Dermis blood vessel endothelial cell (primary cell): ENCODE results near the gene INTS14. TPM values are rescaled to one million over a fixed set of nuclear protein-coding genes. Genes with fewer than 3 reads are reported as not detected.

Experiments
- DNase-seq: peaks from one replicate; pipeline ENCODE4 v3.0.0; 2010
- total RNA-seq: library from RNA; depleted of rRNA; stranded (reverse); fragments of >200 nt; gene quantifications from 2 replicates; pipeline ENCODE4 v1.2.3, GENCODE V29; 2014

Gene INTS14
- total RNA-seq, result 42.9 and 48.4 TPM in 2 replicates

DNA sequence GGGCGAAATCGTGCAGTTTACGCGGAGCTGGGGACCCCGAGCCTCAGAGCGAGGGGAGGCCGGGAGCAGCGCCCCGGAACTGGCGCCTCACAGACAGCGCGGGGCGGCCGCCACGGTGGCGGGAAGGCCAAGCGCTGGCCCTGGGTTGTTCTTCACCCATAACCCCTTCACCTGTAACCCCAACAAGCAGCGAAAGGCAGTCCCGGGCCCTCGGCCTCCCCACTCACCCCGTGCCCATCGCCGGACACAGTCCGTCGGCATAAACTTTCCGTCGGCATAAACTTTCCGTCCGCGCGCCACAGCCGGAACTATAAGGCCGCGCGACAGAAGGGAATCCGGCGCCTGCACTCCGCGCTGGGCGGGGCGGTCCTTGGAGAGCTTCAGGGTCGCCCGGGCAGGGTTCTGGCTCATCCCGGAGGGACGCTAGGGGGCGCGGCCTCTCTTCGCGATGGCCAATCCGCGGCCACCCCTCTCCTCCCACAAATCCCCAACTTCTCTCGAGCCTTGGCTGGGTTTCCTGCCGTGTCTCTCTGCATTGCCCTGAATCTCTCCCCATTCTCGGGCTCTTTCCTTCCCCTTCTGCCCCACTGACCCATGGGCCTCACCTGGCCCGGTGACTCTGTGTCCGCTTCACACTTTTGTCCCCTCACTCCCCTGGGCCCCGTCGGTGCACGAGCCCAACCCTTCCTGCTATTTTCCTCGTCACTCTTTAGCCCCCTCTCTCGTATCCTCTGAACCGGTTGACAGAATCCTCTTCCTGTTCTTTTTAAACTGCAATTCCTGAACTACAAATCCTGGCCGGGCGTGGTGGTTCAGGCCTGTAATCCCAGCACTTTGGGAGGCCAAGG is at the start of gene INTS14:
INTS14 (minus strand) TSS at position 261 of the 848 bp plus-strand sequence. CDS start 3,751 bp downstream, outside the sequence.
- DNase-seq, result peak; percentile 98

DNA sequence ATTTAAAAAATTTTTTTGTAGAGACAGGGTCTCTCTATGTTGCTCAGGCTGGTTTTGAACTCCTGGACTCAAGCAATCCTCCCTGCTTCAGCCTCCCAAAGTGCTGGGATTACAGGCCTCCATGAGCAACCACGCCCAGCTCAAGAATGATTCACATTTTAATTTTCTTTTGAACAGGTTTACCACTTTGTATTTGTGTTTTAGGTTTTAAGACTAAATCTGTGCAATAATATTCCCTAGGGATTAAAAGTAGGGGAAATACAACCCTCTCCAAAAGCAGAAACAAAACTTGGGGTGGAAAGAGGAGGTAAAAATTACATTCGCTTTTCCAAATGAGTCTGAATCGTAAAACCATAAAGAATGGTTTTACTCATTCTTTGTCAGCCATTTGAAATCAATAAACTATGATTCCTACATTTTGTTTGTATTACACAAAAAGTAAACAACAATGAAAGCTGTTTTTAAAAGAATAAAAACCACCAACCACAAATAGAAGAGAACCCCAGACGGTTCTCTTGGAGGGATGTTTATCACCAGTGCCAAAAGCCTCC is 48.6 kb upstream of the INTS14 start:
- DNase-seq, result no peak

DNA sequence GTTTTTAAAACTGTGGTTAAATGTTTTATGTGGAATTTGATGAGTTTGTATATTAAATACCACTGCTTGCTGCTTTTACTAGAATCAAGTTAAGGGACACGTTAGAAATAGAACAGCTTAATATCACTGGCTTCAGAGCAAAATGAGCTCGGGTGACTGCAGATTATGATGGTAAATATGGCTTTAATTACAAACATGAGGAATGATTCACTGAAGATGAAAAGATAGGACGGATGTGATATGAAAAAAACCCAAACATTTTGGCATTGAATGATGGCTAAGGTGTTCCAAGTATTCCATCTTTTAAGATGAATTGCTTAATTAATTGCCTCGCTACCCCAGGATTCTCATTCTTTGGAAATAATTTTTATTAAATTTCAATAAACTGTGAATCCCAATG is 44.5 kb upstream of the INTS14 start:
- no peak for DNase-seq

DNA sequence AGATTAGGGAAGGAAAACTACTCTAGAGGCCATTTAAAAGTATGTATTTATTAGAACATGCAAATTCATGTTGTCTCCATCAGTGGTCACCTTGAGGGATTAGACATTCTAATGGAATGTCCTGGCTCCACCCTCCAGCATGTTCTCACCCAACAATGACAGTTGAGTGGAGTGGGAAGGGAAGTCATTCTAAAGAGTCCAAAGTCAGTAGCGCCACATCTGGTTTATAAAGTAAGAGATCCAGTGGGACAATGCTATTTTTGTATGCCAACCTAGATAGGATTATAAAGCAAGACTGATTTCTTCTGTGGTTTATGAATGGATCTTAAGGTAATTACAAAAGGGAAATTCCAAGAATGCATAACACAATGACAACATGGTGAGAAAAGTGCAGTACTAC is 44.1 kb upstream of the INTS14 start:
- peak; percentile 61 for DNase-seq

DNA sequence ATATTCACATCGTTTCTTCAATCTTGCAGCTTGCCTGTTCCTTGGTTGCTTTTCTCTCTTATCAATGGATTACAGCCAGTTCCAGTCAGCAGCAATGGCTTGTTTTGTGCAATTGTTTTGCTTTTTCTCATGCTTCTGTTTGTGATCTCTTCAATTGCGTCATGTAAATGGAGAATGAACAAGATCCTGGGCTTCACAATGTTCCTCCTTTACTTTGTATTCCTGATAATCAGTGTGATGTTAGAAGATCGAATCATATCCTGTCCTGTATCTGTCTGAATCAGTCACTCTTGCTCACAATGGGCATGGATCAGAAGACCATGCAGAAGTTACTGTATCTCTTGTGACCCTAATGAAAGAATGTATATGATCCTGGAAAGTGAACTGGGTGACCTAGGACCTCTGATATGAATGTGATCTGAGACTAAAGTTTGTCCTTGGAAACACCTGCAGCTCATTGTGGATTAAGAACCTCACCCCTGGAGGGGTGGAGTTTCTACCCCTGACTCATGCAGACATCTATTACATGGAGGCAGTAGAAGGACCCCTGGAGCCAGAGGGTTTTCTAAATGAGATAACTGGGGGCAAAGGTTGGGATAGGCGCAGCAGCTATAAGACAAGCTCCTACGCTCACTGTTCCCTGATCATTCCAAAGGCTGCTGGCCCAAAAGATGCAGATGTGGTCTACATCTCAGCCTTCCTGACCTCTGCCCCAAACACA is 43.0 kb upstream of the INTS14 start:
- DNase-seq, result peak; percentile 60

DNA sequence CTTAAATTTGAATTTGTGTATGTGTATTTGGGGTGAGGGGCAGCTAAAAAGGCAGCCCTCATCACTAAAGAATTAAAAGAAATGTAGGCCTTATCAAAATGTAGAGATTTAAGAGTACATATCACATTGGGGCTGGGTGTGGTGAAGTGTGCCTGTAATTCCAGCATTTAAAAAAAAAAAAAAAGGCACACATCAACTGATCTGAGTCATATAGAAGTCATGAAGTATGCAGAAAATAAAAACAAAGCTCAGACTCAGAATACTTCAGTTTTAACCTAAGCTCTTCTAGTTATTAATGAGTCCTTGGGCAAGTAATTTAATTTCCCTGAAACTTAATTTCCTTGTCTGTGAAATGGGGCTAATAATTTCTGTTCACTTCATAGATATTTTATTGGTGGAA is 42.4 kb upstream of the INTS14 start:
- DNase-seq, result peak; percentile 24

DNA sequence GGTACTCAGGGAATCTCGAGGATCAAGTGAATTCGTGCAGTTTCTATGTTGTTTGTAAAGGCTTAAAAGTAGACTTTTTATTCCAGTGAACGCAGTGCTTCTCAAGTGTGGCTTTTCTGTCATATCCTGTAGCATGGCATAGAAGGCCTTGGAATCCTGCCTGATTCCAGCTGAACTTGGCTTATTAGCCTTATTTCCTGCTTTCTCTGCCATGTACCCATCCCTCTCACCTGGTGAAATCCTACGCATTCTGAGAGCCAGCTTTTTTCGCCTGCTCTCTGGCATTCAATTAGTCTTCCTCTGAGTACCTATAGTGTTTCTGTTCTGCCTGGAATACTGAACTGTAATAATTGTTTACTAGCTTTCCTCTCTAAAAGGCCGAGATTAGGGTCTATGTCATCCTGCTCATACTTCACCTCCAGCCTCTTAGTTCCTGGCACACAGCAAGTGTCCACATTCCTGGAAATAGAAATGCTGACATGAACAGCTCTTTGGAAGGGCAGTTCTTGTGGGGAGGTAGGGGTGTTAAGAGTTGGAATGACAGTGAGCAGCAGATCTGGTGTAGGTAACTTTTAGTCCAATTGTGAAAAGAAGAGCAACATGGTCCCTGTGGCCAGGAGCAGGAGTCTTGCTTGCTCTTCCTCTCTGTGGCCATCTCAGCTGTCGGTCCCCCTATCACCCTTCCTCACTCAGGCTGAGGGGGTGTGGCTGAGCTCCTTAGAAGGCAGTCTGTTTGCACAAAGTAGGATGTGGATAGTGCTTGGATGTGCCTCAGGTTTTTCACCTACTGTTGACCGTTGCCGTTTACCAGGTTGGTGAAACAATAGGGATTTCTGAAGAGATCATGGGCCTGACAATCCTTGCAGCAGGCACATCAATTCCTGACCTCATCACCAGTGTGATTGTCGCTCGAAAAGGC is 41.2 kb upstream of the INTS14 start:
- DNase-seq, result peak; percentile 13

DNA sequence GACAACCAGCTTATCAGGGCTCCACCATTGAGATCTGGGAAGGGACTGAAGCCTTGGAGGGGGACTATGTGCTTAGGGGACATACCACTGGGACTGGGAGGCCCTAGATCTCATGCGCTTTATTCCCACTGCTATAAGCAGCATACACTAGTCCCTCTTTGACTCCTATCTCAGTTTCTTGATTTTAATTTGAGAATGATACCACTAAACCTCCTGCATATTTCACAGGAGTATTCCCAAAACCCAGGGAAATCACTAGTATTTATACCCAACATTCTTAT is 40.1 kb upstream of the INTS14 start:
- no peak for DNase-seq

DNA sequence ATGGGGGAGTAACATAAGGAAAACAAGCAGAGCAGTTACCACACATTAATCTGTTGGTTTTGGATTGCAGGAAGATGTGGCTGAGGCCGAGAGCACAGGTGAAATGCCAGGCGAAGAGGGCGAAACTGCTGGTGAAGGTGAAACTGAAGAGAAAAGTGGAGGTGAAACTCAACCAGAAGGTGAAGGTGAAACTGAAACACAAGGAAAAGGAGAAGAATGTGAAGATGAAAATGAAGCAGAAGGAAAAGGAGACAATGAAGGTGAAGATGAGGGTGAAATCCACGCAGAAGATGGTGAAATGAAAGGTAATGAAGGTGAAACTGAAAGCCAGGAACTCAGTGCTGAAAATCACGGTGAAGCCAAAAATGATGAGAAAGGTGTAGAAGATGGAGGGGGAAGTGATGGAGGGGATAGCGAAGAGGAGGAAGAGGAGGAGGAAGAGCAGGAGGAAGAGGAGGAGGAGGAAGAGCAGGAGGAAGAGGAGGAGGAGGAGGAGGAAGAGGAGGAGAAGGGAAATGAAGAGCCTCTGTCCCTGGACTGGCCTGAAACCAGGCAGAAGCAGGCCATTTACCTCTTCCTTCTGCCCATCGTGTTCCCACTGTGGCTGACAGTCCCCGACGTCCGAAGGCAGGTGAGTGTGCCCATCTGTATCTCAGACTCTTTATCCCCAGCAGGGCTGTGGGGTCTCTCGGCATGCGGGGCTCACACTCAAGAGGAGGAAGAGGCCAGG is 39.5 kb upstream of the INTS14 start:
- DNase-seq, result no peak

DNA sequence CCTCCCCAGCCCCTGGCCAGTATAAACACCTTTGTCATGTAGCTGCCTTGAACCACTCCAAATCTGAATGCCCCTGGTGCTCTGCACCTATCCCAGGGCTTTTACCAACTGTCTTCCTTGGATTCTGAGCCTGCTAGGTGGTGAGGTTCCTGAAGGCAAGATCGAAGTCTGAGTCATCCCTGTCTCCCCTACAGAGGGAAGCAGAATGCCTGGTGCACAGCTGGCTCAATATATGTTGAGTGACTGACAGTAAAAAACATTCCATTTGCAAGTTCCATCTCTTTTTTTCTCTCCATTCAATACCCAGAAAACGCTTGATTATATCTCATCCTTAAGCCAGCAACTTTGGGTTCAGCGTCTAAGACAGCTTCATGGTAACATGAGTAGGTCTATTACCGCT is 35.6 kb upstream of the INTS14 start:
- peak; percentile 24 for DNase-seq

DNA sequence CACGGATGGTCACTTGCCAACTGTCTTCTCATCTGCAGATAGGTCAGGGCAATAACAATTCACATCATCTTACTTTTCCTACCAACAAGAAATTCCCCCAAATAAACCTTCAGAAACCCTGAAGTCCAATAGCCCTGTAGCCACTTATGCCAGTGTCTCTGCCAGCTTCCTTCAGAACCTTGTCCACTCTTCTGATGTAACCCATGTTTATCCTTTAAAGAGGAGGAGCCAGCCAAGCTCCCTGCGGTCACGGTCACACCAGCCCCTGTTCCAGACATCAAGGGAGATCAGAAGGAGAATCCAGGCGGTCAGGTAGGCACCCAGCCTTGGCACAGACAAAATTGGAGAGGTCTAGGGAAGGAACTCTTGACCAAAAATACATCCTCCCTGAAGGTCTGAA is 34.5 kb upstream of the INTS14 start:
- DNase-seq, result no peak

DNA sequence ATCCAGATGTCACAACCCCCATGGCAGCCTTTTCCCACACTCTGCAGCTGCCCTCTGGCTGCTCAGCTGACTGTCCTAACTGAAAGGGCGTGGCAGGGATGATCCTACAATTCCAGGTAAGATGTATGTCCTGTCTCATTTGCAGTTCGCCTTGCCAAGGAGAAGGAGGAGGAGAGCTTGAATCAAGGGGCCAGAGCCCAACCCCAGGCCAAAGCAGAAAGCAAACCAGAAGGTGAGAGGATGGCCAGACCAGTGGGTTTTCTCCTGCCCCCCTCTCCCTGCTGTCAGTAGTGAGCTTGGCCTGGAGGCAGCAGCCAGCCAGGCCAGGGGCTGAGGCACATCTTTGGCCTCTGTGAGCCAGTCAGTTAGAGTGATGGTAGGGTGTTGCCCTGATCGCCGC is 33.4 kb upstream of the INTS14 start:
- DNase-seq, result no peak

DNA sequence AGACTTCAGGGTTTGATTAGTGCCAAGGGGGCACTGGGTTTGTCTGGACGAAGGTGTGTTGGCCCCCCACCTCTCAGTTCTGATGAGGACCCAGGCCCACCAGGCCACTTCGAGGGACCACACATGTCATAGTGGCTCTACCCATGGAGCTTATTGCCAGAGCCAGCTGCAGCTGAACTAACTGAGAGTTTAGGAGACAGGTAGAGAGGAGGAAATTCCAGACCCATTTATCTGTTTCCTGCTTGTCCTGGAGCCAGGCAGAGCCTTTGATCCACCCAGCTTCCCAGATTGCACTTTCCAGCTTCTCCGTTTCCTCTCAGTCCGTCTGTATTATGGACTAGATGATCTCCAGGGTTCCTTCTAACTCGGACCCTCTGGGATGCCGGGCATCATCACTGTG is 31.7 kb upstream of the INTS14 start:
- peak; percentile 62 for DNase-seq

DNA sequence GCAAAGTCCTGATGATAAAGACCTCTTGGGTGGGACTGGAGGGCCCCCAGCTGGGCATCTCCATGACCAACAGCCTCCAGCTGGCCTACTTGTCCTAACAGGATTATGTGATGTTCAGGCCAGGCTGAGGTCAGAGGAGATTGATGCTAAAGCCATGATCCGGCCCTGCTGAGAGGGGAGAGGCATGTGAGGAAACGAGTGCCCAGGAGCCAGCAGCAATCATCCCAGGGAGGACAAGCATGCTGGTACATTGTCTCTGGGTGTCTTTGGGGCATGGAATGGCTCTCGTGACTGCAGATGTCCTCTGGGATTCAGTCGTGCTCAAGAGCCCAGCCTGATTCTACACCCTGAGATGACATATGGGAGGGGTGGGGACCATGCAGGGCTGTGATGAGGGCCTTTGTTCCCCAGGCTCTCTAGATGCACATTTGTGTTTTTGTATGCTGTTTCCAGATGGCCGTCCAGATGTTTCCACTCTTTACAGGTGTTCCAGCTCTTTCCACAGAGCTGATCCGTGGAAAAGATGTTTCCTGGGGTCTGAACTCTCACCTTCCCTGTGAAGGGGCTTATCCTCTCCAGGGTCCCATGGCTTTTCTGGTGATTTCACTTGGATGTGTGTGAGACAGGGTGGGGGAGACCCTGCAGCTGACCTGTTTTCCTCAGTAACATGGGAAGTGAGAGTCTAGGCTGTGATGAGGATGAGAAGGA is 31.0 kb upstream of the INTS14 start:
- peak; percentile 37 for DNase-seq

DNA sequence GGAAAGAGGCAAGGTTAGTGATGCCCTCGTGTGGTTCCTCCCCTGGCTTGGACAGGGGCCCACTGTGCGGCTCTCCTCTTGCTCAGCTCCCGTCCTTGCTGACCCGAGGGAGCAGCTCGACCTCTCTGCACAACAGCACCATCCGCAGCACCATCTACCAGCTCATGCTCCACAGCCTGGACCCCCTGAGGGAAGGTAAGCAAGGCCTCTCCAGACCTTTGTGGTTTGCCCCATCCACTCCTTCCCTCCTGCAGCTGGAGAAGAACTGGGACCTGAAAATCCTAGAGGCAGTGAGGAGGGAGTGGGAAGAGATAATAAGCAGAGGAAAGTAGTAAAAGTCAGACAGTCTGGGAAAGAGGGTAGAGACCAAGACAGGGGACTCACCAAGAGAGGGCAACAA is 28.6 kb upstream of the INTS14 start:
- DNase-seq, result no peak

DNA sequence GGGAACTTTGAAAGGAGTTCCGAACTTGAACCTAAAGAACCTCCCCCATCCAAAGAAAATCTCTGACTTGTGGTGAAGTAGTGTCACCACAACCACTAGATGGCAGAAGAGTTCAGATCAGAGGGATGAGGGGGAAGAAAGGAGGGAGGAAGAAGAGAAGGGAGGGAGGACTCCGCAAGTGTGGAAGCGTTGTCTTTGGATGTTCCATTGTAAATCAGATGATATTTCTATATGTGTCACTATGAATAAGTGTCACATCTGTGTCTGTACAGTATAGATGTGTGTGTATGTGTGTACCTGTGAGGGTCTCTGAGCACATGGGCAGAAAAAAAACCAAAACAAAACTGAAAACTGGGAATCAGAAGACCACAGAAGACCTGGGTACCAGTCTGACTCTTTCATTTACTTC is 27.8 kb upstream of the INTS14 start:
- peak; percentile 82 for DNase-seq

DNA sequence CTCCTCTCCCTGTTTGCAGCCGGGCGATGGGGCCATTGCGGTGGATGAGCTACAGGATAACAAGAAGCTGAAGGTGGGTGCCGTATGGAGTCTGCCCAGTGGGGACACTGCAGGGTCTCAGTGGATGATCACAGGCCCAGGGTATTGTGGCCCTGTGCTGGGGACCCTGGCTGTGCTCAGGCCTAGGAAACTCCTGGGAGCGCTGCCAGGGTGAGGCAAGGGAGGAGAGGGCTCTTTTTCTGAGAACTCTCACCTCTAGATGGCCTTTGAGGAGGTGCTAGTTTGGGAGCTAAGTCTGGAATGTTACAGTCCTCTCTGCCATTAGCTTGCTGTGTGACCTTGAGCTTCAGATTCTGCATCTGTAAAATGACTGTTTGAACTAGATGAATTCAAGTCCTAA is 27.2 kb upstream of the INTS14 start:
- no peak for DNase-seq

DNA sequence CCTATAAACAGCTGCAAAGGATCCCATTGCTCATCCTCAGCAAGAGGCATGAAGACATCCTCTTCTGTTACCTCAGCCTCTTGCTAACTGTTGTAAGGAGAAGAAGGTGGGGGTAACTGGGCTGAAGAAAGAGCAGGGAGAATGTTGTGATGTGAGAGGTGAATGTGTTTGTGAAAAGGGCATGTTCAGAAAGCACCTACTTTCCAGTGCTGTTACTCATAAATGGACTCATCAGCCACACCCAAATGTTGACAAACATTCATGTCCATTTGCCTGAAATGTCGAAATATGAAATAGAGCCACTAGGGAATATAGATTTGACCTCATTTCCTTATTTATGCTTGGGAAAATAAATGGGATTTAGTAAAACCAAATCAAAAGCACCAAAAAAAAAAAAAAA is 23.4 kb upstream of the INTS14 start:
- no peak for DNase-seq

DNA sequence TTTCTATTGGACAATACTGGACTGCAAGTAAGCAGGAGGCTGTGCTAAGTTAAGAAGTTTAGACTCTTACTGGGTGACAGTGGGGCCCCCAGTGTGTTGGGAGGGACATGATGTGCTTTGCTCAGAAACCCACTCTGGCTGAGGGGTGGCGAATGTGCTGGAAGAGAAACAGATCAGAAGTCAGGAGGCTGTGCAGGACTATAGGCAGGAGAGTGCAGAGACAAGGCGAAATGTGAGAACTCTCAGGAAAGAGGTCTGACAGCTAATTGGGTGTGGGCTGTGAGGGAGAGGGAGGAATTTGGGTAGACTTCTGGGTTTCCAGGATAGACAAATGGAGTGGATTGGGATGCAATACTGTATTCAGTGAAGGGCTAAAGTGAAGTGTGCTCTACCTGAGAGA is 22.8 kb upstream of the INTS14 start:
- no peak for DNase-seq

DNA sequence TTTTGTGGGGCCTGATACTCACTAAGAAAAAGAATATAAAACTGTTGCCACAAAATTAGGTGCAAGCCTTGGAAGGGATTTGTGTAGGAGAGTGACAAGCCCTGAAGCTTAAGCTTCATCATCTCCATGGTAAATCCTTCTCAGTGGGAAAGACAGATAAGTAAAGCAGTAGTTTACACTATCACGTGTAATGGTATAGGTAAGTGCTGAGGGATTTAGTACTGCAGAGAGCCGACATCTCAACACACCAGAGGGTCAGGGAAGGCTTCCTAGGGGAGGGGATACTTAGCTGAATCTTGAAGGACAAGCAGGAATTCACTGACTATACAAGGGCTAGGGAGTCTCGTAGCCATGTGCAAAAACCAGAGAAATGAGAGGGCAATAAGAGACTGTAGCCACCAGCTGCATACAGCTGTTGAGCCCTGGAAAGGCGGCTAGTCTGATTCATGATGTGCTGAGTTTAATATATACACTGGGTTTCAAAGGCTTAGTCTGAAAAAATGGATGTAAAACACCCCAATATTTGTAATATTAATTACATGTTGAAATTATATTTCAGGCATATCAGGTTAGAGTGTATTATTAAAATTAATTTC is 21.9 kb upstream of the INTS14 start:
- DNase-seq, result no peak

DNA sequence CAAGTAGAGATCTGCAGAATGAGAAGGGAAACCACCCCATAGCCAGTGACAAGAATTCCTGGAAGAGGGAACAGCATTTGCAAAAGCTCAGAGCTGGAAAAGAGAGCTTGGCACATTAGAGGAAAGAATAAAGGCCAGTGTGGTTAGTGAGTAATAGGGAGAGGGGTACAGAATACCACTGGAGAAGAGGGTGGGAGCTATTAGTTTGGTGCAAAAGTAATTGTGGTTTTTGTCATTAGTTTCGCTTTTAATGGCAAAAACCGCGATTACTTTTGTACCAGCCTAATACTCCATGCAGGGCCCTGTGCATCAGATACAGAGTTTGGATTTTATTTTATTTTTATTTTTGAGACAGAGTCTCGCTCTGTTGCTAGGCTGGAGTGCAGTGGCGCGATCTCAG is 20.6 kb upstream of the INTS14 start:
- DNase-seq, result no peak
